ENCODE measurements around the gene IYD. TPM values are rescaled to one million over a fixed set of nuclear protein-coding genes. Genes with fewer than 3 reads are reported as not detected.

The IYD gene
- total RNA-seq, 1 experiment from 2014 or later: not detected

DNA sequence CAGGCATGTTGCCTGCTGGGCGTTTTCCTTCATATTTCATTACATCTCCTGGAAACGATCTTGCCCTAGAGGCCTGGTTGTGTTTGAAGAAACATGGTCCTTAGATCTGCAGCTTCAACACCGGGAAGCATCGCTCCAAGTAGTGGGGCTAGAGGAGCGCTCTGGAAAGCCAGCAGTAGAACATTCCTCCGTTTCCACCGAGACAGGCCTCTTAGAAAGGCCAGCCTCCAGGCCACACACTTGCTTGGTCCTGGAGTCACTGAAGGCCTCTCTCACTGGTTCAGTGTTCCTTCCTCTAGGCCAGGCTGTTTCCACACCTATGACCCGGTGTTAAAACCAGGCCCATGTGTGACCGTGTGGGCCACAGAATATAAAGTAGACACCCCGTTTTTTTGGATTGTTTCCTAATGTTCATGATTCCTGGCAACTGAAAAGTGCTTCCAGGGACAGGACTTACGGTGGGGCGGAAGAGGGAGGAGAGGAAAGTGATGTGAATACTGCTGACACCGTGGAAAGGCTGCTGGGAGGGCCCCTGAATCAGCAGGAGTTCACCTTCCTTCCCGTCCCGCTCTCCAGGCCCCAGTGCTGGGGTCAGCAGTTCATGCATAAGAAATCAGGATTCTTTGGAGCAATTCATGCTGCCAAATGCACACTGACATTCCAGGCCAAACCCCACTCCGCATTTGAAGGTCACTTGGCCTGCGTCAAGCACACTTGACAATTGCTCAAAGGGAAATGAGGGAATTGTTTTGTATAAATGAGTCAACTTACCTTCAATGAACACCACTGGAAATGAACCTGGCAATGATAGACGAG lies 83.8 kb downstream of the IYD start:
- DNase-seq: no peak
- H3K36me3 ChIP-seq (replicated peaks; ENCODE audit: control insufficient read depth, insufficient read depth, low read length): no peaks in the 10 kb centered on the region
- no peaks in the 10 kb centered on the region for H3K27me3 ChIP-seq (ENCODE audit: control insufficient read depth, insufficient read depth, low read length)
- no peak overlapping the region for H3K4me3 ChIP-seq (ENCODE audit: insufficient read depth, low read depth, low read length)

DNA sequence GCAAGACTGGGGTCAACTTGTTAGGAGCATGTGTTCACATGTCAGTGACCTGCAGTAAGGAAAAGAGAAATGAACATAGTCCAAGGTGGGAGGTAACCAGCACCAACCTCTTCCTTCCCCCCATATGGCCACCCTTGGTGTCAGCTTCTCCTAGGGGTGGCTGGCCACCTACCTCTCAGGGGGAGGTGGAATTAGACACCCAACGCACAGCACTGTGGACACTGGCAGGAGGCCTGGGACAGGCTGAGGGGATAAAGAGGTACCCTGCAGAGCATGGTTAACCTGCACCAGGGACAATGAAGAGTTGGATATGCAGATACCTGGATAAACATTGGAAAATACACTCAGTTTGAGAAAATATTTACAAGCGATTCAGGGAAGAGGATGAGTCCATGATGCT lies 84.5 kb downstream of the IYD start:
- H3K4me3 ChIP-seq (ENCODE audit: insufficient read depth, low read depth, low read length): no peak overlapping the region
- no peak for DNase-seq

More for the DNA sequence above, 84.5 kb downstream of the IYD start:
- Histone ChIP-seq H3K36me3 (replicated peaks; ENCODE audit: control insufficient read depth, insufficient read depth, low read length) (no peaks in the 10 kb centered on the region), H3K27me3 (ENCODE audit: control insufficient read depth, insufficient read depth, low read length) (no peaks in the 10 kb centered on the region)

Other genes starting within 250 kb of the IYD start
- gene PPP1R14C, start 226.0 kb upstream of the IYD start, total RNA-seq (2014; rRNA removed; shearing (Covaris generic)): 0.04 and 0.10 TPM in 2 replicates
- 0.44 and 0.45 TPM in 2 replicates for gene PLEKHG1, start 230.9 kb downstream of the IYD start, total RNA-seq (2014; rRNA removed; shearing (Covaris generic))